Measurements from ENCODE around the gene INPP5D.
A peak's percentile ranks its signal among the peaks of the same experiment; 100 is the strongest.

INPP5D gene

DNA sequence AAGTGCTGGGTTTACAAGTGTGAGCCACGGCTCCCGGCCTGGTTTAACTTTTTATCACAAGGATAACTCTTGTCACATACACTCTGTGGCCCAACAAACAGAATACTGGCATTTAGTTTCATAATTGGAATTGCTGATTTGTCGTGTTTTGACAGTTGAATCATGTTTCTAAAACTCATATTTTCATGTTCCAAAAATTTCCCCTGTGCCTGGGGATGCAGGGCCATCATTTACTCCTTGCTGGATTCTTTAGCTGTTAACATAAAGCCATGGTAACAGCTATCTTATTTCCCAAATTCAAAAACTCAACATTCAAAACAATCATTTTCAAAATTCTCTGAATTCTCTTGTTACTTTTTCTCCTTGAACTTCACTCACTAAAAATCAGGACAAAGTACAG, 174.9 kb downstream of the INPP5D start:
- TF ChIP-seq, protein P1, sequence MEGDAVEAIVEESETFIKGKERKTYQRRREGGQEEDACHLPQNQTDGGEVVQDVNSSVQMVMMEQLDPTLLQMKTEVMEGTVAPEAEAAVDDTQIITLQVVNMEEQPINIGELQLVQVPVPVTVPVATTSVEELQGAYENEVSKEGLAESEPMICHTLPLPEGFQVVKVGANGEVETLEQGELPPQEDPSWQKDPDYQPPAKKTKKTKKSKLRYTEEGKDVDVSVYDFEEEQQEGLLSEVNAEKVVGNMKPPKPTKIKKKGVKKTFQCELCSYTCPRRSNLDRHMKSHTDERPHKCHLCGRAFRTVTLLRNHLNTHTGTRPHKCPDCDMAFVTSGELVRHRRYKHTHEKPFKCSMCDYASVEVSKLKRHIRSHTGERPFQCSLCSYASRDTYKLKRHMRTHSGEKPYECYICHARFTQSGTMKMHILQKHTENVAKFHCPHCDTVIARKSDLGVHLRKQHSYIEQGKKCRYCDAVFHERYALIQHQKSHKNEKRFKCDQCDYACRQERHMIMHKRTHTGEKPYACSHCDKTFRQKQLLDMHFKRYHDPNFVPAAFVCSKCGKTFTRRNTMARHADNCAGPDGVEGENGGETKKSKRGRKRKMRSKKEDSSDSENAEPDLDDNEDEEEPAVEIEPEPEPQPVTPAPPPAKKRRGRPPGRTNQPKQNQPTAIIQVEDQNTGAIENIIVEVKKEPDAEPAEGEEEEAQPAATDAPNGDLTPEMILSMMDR (IDR thresholded peaks at IDR 0.05) = no peak
- Histone ChIP-seq H3K9me3 (no peaks in the 10 kb centered on the region), H3K4me3 (ENCODE audit: low read depth in 1 of 2, low read length in 1 of 2) (no peak overlapping the region), H3K36me3 (no peaks in the 10 kb centered on the region), H3K4me1 (ENCODE audit: control insufficient read depth in 1 of 2, insufficient read depth in 1 of 2, low read depth in 1 of 2, low read length in 1 of 2) (peaks cover 11 to 67% of the 10 kb centered on the region in 2 experiments), H3K27ac (peak overlapping the region; percentile 86), H3K27me3 (no peaks in the 10 kb centered on the region)

DNA sequence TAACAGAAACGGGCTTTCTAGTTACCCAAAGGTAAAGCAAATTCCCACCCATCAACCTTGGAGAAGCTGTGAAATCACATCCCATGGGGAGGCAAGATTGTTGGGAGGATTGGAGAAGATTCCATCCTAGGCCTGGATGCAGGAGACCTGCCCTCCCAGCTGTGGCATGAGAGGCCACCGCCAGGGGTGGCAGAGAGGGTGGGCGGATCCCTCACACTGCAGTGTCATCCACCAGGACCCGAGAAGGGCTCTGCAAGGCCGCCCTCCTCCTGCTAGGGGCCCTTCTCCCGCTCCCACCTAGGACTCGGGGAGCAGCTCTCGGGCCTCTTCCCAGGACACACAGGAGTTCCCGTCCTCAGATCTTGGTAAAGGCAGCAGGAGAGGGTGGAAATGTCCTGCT, 175.8 kb downstream of the INPP5D start:
- H3K4me3 ChIP-seq (ENCODE audit: low read depth in 1 of 2, low read length in 1 of 2) = no peak overlapping the region
- TF ChIP-seq, protein P1 (IDR thresholded peaks at IDR 0.05) = no peak
- H3K27ac ChIP-seq = no peak overlapping the region
- H3K27me3 ChIP-seq = no peaks in the 10 kb centered on the region
- no peaks in the 10 kb centered on the region for H3K36me3 ChIP-seq
- peaks cover 15 to 67% of the 10 kb centered on the region in 2 experiments for H3K4me1 ChIP-seq (ENCODE audit: control insufficient read depth in 1 of 2, insufficient read depth in 1 of 2, low read depth in 1 of 2, low read length in 1 of 2)
- H3K9me3 ChIP-seq = no peaks in the 10 kb centered on the region

DNA sequence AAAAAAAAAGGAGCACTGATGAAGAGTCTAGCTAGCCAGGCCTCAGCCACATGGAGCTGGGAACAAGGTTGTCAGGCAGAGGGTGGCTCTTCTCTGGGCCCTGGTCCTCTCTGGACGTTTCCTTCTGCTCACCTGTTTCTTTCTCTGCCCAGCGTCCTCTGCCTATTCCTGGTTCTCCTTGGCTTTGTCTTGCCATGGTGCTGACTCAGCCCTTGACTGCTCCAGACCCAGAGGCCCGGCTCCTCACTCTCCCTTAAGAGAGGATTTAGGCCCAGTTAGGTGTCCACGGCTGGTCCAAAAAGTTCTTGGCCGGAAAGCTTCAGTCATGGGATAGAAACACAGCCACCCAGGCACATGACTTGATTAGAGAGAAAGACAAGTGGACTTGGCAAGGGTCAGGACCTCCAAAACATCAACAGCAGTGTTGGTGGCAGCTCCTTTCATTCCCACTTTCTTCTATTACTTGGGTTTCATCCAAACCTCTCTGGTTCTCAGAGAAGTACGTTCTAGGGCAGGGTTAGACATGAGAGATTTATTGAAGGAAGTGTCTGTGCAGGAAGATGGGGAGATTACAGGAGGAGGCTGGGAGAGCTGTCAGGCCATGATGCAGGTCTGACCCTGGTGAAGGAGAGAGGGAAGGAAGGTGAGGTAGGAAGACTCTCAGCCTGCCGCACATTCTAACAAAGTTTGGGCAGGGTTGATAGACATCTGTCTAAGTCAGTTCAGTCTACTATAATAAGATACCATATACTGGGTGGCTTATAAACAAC, 176.9 kb downstream of the INPP5D start:
- H3K36me3 ChIP-seq = no peaks in the 10 kb centered on the region
- H3K4me1 ChIP-seq (ENCODE audit: control insufficient read depth in 1 of 2, insufficient read depth in 1 of 2, low read depth in 1 of 2, low read length in 1 of 2) = peaks cover 21 to 67% of the 10 kb centered on the region in 2 experiments
- no peaks in the 10 kb centered on the region for H3K27me3 ChIP-seq
- H3K27ac ChIP-seq = peak overlapping the region; percentile 8
- H3K9me3 ChIP-seq = no peaks in the 10 kb centered on the region
- TF ChIP-seq, protein P1 (IDR thresholded peaks at IDR 0.05) = no peak
- no peak overlapping the region for H3K4me3 ChIP-seq (ENCODE audit: low read depth in 1 of 2, low read length in 1 of 2)

DNA sequence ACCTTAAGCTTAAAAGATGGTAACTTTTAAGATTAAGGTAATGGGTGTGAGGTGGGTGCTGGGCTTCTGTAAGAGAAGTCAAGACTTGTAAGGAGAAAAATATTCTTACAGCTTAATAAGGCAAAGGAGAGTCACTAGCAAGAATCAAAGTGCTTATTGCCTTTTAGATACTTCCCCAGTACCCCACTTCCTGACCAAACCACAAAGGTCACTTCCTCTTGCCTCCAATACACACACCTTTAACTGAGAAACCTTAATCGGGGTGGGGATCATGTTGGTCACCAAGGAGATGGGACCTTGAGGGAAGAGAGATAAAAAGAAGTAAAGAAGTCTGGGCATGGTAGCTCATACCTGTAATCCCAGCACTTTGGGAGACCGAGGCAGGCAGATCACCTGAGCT, 180.8 kb downstream of the INPP5D start:
- peak overlapping the region; percentile 1 to 53 for H3K4me3 ChIP-seq (ENCODE audit: low read depth in 1 of 2, low read length in 1 of 2)
- H3K4me1 ChIP-seq (ENCODE audit: control insufficient read depth in 1 of 2, insufficient read depth in 1 of 2, low read depth in 1 of 2, low read length in 1 of 2) = peaks cover 50 to 72% of the 10 kb centered on the region in 2 experiments
- H3K9me3 ChIP-seq = no peaks in the 10 kb centered on the region
- TF ChIP-seq, protein P1 (IDR thresholded peaks at IDR 0.05) = no peak
- H3K27ac ChIP-seq = peak overlapping the region; percentile 86
- no peaks in the 10 kb centered on the region for H3K36me3 ChIP-seq
- no peaks in the 10 kb centered on the region for H3K27me3 ChIP-seq

DNA sequence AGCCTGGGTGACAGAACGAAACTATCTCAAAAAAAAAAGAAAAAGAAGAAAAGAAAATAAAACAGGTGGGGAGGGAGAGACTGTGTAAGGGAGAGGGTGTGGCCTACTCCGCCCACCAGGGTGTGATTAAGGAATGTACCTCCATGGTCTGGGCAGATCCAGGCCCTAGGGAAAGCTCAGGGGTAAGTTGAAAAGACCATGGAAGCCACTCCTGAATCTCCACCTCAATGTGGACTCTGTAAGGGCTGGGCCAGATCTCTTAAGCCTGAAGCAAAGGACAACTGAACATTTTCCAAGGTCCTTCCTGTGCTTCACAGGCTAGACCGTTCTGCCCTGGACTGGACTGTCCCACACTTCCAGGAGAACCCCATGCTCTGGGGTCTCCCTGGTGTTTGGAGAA, 181.7 kb downstream of the INPP5D start:
- TF ChIP-seq, protein P1 (IDR thresholded peaks at IDR 0.05) = no peak
- no peaks in the 10 kb centered on the region for H3K36me3 ChIP-seq
- H3K9me3 ChIP-seq = no peaks in the 10 kb centered on the region
- no peaks in the 10 kb centered on the region for H3K27me3 ChIP-seq
- H3K4me3 ChIP-seq (ENCODE audit: low read depth in 1 of 2, low read length in 1 of 2) = peak overlapping the region; percentile 0 to 42
- H3K27ac ChIP-seq = peak overlapping the region; percentile 86
- H3K4me1 ChIP-seq (ENCODE audit: control insufficient read depth in 1 of 2, insufficient read depth in 1 of 2, low read depth in 1 of 2, low read length in 1 of 2) = peaks cover 50 to 68% of the 10 kb centered on the region in 2 experiments
